Astrocyte (in vitro differentiated cells and primary cell): Measurements from ENCODE around the gene CHPT1. TPM values are rescaled to one million over a fixed set of nuclear protein-coding genes. Genes with fewer than 3 reads are reported as not detected.

Experiments used
- DNase-seq: peaks from one replicate; pipeline ENCODE4 v3.0.0-alpha.2; 2010; ENCODE audit warnings: low read depth
- FAIRE-seq: peaks from 2 replicates; lab custom pipeline; 2011; peaks lifted over from hg19 to GRCh38; lab: Jason Lieb, UNC
- H2AFZ ChIP-seq: 2 replicates; pipeline ENCODE4 v1.6.0; 2012; ENCODE audit warnings: low read depth, low read length, inconsistent platforms
- H3K27ac ChIP-seq: 2 replicates; pipeline ENCODE4 v1.5.1; 2011; ENCODE audit warnings: low read depth, low read length, inconsistent platforms
- H3K27me3 ChIP-seq: 2 replicates; pipeline ENCODE4 v1.6.0; 2011; ENCODE audit warnings: low read length, inconsistent platforms; ENCODE audit not compliant: insufficient read depth
- H3K36me3 ChIP-seq: 2 replicates; pipeline ENCODE4 v1.5.1; 2011; ENCODE audit warnings: low read length, inconsistent platforms; ENCODE audit not compliant: insufficient read depth
- H3K4me1 ChIP-seq: 2 replicates; pipeline ENCODE4 v1.5.1; 2011; ENCODE audit warnings: low read length, inconsistent platforms; ENCODE audit not compliant: insufficient read depth
- H3K4me2 ChIP-seq: 2 replicates; pipeline ENCODE4 v1.6.0; 2012; ENCODE audit warnings: low read length, inconsistent platforms
- H3K4me3 ChIP-seq: 2 replicates; pipeline ENCODE4 v1.5.1; 2011; ENCODE audit warnings: low read depth, mild to moderate bottlenecking, low read length, inconsistent platforms; ENCODE audit not compliant: insufficient read depth
- H3K79me2 ChIP-seq: 2 replicates; pipeline ENCODE4 v1.6.0; 2012; ENCODE audit warnings: mild to moderate bottlenecking, low read length, inconsistent platforms; ENCODE audit not compliant: insufficient read depth
- H3K9ac ChIP-seq: 2 replicates; pipeline ENCODE4 v1.6.0; 2012; ENCODE audit warnings: mild to moderate bottlenecking, low read length, inconsistent platforms
- H3K9me3 ChIP-seq: 2 replicates; pipeline ENCODE4 v1.5.1; 2012; ENCODE audit warnings: low read depth, mild to moderate bottlenecking, low read length, inconsistent platforms; ENCODE audit not compliant: insufficient read depth
- H4K20me1 ChIP-seq: 2 replicates; pipeline ENCODE4 v1.6.0; 2012; ENCODE audit warnings: low read length, inconsistent platforms; ENCODE audit not compliant: insufficient read depth
- H3K27ac Mint-ChIP-seq: one replicate; pipeline ENCODE4 v1.8.0; 2021; ENCODE audit warnings: mild to moderate bottlenecking, mixed read lengths; ENCODE audit not compliant: unreplicated experiment
- H3K27me3 Mint-ChIP-seq: one replicate; pipeline ENCODE4 v1.8.0; 2021; ENCODE audit warnings: low read depth, mixed read lengths; ENCODE audit not compliant: unreplicated experiment
- H3K36me3 Mint-ChIP-seq: one replicate; pipeline ENCODE4 v1.8.0; 2021; ENCODE audit warnings: low read depth, mixed read lengths; ENCODE audit not compliant: unreplicated experiment
- H3K4me1 Mint-ChIP-seq: one replicate; pipeline ENCODE4 v1.8.0; 2021; ENCODE audit warnings: low read depth, mixed read lengths; ENCODE audit not compliant: unreplicated experiment
- H3K4me3 Mint-ChIP-seq: one replicate; pipeline ENCODE4 v1.8.0; 2021; ENCODE audit warnings: mild to moderate bottlenecking, moderate library complexity, mixed read lengths; ENCODE audit not compliant: unreplicated experiment
- H3K9me3 Mint-ChIP-seq: one replicate; pipeline ENCODE4 v1.8.0; 2021; ENCODE audit warnings: mild to moderate bottlenecking, mixed read lengths; ENCODE audit not compliant: unreplicated experiment
- CTCF ChIP-seq: IDR thresholded peaks from 2 replicates; pipeline ENCODE4 v1.5.1; 2011; ENCODE audit warnings: low read depth, mild to moderate bottlenecking, inconsistent platforms, low read length, moderate library complexity; ENCODE audit not compliant: insufficient read depth
- EZH2 ChIP-seq: IDR thresholded peaks from 2 replicates; pipeline ENCODE4 v1.6.1; 2012; ENCODE audit warnings: mild to moderate bottlenecking, low read length, inconsistent platforms; ENCODE audit not compliant: insufficient read depth
- total RNA-seq: library from RNA; stranded (reverse); gene quantifications from 2 replicates; pipeline ENCODE4 v1.2.1, GENCODE V29; 2021

The CHPT1 gene
- total RNA-seq, 1 donor from 2014 or later = 22.2 TPM

GRCh38 chr12:101745481-101745880 lies 48.0 kb downstream of the CHPT1 start:
- Histone ChIP-seq H3K4me3 (no peak overlapping the region), H3K9ac (no peak overlapping the region), H3K36me3 (peaks cover 10% of the 10 kb centered on the region), H3K27me3 (no peaks in the 10 kb centered on the region), H3K4me2 (no peak overlapping the region), H4K20me1 (no peaks in the 10 kb centered on the region), H3K4me1 (no peaks in the 10 kb centered on the region), H2AFZ (no peak overlapping the region), H3K79me2 (no peaks in the 10 kb centered on the region), H3K27ac (no peak overlapping the region), H3K9me3 (no peaks in the 10 kb centered on the region)
- Mint-ChIP-seq H3K4me3 (no peak overlapping the region), H3K4me1 (peaks cover 11% of the 10 kb centered on the region), H3K27me3 (no peaks in the 10 kb centered on the region), H3K9me3 (no peaks in the 10 kb centered on the region), H3K27ac (no peak overlapping the region), H3K36me3 (peaks cover 13% of the 10 kb centered on the region)
- TF ChIP-seq CTCF (no peak), EZH2 (no peak)
- DNase-seq = no peak
- peak; percentile 13 for FAIRE-seq

- H3K4me3 Mint-ChIP-seq = no peak overlapping the region
- no peaks in the 10 kb centered on the region for H3K27me3 Mint-ChIP-seq
- FAIRE-seq (peak; percentile 13), DNase-seq (no peak)
- Histone ChIP-seq H4K20me1 (no peaks in the 10 kb centered on the region), H3K79me2 (no peaks in the 10 kb centered on the region), H3K4me3 (no peak overlapping the region), H3K9ac (no peak overlapping the region), H3K27ac (no peak overlapping the region), H3K36me3 (peaks cover 10% of the 10 kb centered on the region), H2AFZ (no peak overlapping the region), H3K9me3 (no peaks in the 10 kb centered on the region), H3K4me2 (no peak overlapping the region), H3K27me3 (no peaks in the 10 kb centered on the region), H3K4me1 (no peaks in the 10 kb centered on the region)
- H3K27ac Mint-ChIP-seq = no peak overlapping the region
- H3K36me3 Mint-ChIP-seq = peaks cover 14% of the 10 kb centered on the region
- peaks cover 11% of the 10 kb centered on the region for H3K4me1 Mint-ChIP-seq
- TF ChIP-seq CTCF (no peak), EZH2 (no peak)
- H3K9me3 Mint-ChIP-seq = no peaks in the 10 kb centered on the region
Measured at GRCh38 chr12:101746196-101746595, 48.8 kb downstream of the CHPT1 start.

- H2AFZ ChIP-seq = no peak overlapping the region
- DNase-seq (no peak), FAIRE-seq (no peak)
Measured at GRCh38 chr12:101746661-101747060, 49.2 kb downstream of the CHPT1 start.

More at GRCh38 chr12:101746661-101747060, 49.2 kb downstream of the CHPT1 start:
- H3K4me1 ChIP-seq = no peaks in the 10 kb centered on the region
- Mint-ChIP-seq H3K27ac (no peak overlapping the region), H3K4me3 (no peak overlapping the region), H3K9me3 (no peaks in the 10 kb centered on the region), H3K4me1 (peaks cover 11% of the 10 kb centered on the region), H3K27me3 (no peaks in the 10 kb centered on the region), H3K36me3 (peaks cover 14% of the 10 kb centered on the region)
- TF ChIP-seq CTCF (no peak), EZH2 (no peak)
- no peaks in the 10 kb centered on the region for H3K9me3 ChIP-seq
- H4K20me1 ChIP-seq = no peaks in the 10 kb centered on the region
- H3K4me3 ChIP-seq = no peak overlapping the region
- peaks cover 10% of the 10 kb centered on the region for H3K36me3 ChIP-seq
- no peak overlapping the region for H3K27ac ChIP-seq
- H3K79me2 ChIP-seq = no peaks in the 10 kb centered on the region
- H3K27me3 ChIP-seq = no peaks in the 10 kb centered on the region
- no peak overlapping the region for H3K9ac ChIP-seq
- no peak overlapping the region for H3K4me2 ChIP-seq
